GM21526 (cell line): ENCODE results near the gene THBS2.

Experiments
- ATAC-seq: cut with Tn5 transposase; IDR thresholded peaks from one replicate; pipeline ENCODE4 v1.9.1; 2021; ENCODE audit warnings: moderate library complexity; ENCODE audit not compliant: unreplicated experiment, low FRiP score

The THBS2 gene

GRCh38 chr6:169169941-169170582 lies 83.6 kb downstream of the THBS2 start:
- ATAC-seq, result no peak

GRCh38 chr6:169169375-169169774 lies 84.3 kb downstream of the THBS2 start:
- no peak for ATAC-seq

GRCh38 chr6:169168706-169169105 lies 84.9 kb downstream of the THBS2 start:
- no peak for ATAC-seq

- ATAC-seq, result no peak
Observed at GRCh38 chr6:169168302-169168630, 85.4 kb downstream of the THBS2 start.

GRCh38 chr6:169167581-169168301 lies 85.9 kb downstream of the THBS2 start:
- no peak for ATAC-seq

GRCh38 chr6:169166896-169167580 lies 86.6 kb downstream of the THBS2 start:
- ATAC-seq, result no peak
